HEK293 (cell line): ENCODE data around the gene RETN.

Source experiments
- HOXA7 ChIP-seq: sonication (generic); formaldehyde crosslinking; IDR thresholded peaks from 2 replicates; pipeline ENCODE4 v1.8.1; 2022; ENCODE audit warnings: missing genetic modification reagents, borderline replicate concordance
- TF ChIP-seq, protein P1 (sequence below): fragments of 450-650 bp; formaldehyde crosslinking; IDR thresholded peaks from 2 replicates; pipeline ENCODE4 v1.5.1; 2016; ENCODE audit warnings: missing biosample characterization, missing genetic modification characterization
- TF ChIP-seq, protein P2 (sequence below): fragments of 450-650 bp; formaldehyde crosslinking; IDR thresholded peaks from 2 replicates; pipeline ENCODE4 v1.5.1; 2017; ENCODE audit warnings: missing biosample characterization, missing genetic modification characterization

GRCh38 chr19:7645163-7645562, 23.7 kb upstream of the RETN start:
- TF ChIP-seq, protein P1, sequence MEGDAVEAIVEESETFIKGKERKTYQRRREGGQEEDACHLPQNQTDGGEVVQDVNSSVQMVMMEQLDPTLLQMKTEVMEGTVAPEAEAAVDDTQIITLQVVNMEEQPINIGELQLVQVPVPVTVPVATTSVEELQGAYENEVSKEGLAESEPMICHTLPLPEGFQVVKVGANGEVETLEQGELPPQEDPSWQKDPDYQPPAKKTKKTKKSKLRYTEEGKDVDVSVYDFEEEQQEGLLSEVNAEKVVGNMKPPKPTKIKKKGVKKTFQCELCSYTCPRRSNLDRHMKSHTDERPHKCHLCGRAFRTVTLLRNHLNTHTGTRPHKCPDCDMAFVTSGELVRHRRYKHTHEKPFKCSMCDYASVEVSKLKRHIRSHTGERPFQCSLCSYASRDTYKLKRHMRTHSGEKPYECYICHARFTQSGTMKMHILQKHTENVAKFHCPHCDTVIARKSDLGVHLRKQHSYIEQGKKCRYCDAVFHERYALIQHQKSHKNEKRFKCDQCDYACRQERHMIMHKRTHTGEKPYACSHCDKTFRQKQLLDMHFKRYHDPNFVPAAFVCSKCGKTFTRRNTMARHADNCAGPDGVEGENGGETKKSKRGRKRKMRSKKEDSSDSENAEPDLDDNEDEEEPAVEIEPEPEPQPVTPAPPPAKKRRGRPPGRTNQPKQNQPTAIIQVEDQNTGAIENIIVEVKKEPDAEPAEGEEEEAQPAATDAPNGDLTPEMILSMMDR (tag by site-specific recombination): no peak
- TF ChIP-seq HOXA7: no peak
- TF ChIP-seq, protein P2, sequence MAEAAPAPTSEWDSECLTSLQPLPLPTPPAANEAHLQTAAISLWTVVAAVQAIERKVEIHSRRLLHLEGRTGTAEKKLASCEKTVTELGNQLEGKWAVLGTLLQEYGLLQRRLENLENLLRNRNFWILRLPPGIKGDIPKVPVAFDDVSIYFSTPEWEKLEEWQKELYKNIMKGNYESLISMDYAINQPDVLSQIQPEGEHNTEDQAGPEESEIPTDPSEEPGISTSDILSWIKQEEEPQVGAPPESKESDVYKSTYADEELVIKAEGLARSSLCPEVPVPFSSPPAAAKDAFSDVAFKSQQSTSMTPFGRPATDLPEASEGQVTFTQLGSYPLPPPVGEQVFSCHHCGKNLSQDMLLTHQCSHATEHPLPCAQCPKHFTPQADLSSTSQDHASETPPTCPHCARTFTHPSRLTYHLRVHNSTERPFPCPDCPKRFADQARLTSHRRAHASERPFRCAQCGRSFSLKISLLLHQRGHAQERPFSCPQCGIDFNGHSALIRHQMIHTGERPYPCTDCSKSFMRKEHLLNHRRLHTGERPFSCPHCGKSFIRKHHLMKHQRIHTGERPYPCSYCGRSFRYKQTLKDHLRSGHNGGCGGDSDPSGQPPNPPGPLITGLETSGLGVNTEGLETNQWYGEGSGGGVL (tag by site-specific recombination): no peak
